ELF-1 (cell line): ENCODE data around the gene ERI3.
"Not testable (repeated sequence)": the region's sequence is repeated elsewhere in the genome, so short reads cannot be mapped to it uniquely, and the experiment has no call there.

ENCODE experiments used
- DNase-seq: peaks from one replicate; pipeline ENCODE4 v3.0.0-alpha.2; 2016; ENCODE audit warnings: low read depth, low spot score

ERI3 gene

DNA sequence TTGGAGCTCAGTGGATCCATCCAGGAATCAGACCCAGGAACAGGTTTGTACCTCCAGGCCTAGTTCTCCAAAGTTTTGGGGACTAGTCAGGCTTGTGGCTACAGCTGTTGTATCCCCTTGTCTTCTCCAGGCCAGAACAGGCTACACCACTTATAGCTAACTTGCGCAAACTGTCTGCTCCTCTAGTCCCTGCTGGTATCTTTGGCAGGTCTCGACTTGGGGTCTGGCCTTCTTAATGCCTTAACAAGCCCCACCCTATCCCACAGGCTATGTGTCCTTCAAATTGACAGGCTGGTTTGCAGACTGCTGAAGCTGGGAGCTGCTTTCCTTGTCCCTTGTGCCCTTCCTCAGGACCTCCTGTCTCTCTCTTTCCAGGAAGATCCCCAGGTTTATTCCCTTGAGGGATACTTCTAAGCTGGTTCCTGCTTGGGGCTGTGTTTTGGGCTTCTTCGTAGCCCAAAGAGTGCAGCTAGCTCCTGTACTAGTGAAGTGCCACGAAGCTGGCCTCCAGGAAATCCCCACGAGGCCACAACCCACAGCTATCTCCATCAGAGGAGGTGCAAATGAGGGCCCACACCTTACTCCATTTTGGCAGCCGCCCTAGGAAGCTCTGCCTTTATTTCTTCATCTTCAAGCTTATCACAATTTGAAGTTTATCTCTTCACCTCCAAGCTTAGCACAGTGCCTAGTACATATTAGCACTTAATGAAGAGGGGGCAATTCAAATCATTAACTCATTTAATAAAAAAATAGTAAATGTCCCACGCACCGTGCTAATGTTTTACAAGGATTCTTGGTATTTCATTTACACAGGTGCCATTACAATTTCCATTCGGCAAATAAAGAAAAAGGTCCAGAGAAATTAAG, 142.5 kb downstream of the ERI3 start:
- DNase-seq, result no peak

DNA sequence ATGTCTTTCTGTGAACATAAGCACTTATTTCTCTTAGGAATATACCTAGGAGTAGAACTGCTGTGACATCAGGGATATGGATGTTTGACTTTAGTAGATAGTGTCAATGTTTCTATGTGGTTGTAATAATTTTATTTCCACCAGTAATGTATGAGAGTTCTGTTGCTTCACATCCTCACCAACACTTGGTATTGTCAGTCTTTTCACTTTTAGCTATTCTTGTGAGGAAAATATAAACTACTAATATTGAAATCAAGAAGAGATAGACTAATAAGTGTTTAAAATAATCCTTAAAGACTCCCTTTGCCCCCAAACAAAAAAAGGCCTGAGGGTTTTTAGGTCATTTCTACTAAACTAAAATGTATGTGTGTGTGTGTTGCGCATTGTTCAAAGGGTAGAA, 144.5 kb downstream of the ERI3 start:
- no peak for DNase-seq

DNA sequence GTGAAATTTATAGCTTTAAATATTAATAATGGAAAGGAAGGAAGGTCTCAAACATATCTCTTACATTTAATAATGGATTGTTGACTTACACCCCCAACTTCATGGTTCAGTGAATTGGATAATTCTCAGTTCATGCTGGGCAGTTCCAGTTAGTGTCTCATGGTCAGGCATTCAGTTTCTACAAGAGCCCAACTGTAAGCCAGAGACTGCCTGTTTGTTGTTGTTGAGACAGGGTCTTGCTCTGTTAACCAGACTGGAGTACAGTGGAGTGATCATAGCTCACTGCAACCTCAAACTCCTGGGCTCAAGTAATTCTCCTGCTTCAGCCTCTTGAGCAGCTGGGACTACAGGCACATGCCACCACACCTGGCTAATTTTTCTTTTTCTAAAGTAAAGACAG, 146.8 kb downstream of the ERI3 start:
- no peak for DNase-seq

DNA sequence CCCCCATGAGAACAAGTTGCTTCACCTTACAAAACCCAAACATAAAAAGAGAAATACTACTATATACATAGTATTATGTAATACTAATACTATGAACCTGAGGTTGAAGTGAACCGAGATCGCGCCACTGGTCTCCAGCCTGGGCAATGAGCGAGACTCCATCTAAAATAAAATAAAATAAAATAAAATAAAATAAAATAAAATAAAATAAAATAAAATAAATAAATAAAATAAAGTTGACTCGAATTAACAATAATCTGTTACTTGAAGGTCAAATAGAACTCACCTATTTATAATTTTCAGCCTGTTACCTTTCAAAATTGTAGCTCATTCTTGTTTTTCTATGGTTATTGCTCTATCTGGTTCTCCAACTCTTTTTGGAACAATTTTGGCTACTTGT, 148.5 kb downstream of the ERI3 start:
- not testable (repeated sequence) for DNase-seq

DNA sequence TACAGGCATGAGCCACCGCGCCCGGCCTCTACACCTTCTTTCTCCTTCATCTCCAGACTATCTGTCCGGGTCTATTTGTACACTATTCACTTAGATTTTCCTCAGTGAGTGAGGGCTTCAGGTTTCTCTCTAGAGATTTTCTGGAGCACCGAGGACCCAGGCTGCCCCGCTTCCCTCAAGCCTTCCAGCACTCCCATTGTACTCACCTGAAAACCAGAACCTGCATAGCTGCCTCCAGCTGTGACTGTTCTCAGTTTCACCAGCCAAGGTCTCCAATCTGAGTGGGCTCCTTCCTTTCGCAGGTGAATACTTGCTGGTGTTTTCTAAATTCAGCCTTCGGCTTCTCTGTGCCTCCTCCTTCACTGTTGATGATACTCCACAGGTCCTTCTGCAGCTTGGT, 154.7 kb downstream of the ERI3 start:
- no peak for DNase-seq

DNA sequence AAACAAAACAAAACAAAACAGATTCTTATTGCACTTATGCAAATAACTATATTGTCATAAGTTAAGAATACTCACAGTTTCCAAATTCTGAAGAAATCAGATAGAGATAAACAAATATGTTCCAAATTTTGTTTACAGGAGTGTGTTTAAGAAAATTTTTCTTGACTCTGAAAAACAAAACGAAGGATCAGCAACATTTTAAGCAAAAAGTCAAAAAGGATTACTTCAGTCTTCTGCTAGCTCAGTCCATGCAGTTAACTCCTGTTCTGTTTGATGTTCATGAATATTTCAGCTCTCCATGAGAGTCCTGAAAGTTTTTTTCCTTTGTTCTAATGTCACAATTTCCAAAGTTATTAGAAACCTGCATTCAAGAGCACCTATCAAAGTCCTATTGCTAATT, 180.4 kb downstream of the ERI3 start:
- DNase-seq, result no peak
